Mesenchymal stem cell (in vitro differentiated cells and primary cell): ENCODE results near the gene PAK4.
"Not testable (repeated sequence)": the region's sequence is repeated elsewhere in the genome, so short reads cannot be mapped to it uniquely, and the experiment has no call there.

Experiments
- DNase-seq: peaks from one replicate; pipeline ENCODE4 v3.0.0-alpha.2; 2013
- H2AFZ ChIP-seq: one replicate; pipeline ENCODE4 v1.6.1; 2013; ENCODE audit warnings: low read depth, mild to moderate bottlenecking, control low read depth, inconsistent platforms, low read length, moderate library complexity
- H2AK5ac ChIP-seq: 2 replicates; pipeline ENCODE4 v1.6.1; 2013; ENCODE audit warnings: low read length, moderate library complexity, mild to moderate bottlenecking, inconsistent platforms; ENCODE audit not compliant: severe bottlenecking
- H2BK120ac ChIP-seq: one replicate; pipeline ENCODE4 v1.6.1; 2013; ENCODE audit warnings: low read depth, mild to moderate bottlenecking, inconsistent platforms, low read length, moderate library complexity
- H2BK12ac ChIP-seq, 2 experiments: one replicate each; pipeline ENCODE4 v1.6.1; 2013; ENCODE audit warnings: inconsistent platforms in 2 of 2, low read length in 2 of 2, mild to moderate bottlenecking in 2 of 2, moderate library complexity in 2 of 2, control low read depth in 1 of 2
- H2BK15ac ChIP-seq: one replicate; pipeline ENCODE4 v1.6.1; 2013; ENCODE audit warnings: mild to moderate bottlenecking, low read depth, inconsistent platforms; ENCODE audit not compliant: poor library complexity, severe bottlenecking
- H2BK5ac ChIP-seq: 2 replicates; pipeline ENCODE4 v1.6.1; 2013; ENCODE audit warnings: low read depth, mild to moderate bottlenecking, low read length, control low read depth, inconsistent platforms; ENCODE audit not compliant: poor library complexity, severe bottlenecking
- H3K14ac ChIP-seq, 2 experiments: one replicate each; pipeline ENCODE4 v1.6.1; 2013; ENCODE audit warnings: inconsistent platforms in 2 of 2, low read length in 2 of 2, control low read depth in 1 of 2, mild to moderate bottlenecking in 1 of 2, moderate library complexity in 1 of 2
- H3K18ac ChIP-seq, 2 experiments: one replicate each; pipeline ENCODE4 v1.6.1; 2013; ENCODE audit warnings: inconsistent platforms in 2 of 2, low read length in 2 of 2, control low read depth in 1 of 2, low read depth in 1 of 2, mild to moderate bottlenecking in 1 of 2
- H3K23ac ChIP-seq, 2 experiments: one replicate each; pipeline ENCODE4 v1.6.1; 2013; ENCODE audit warnings: inconsistent platforms in 2 of 2, low read length in 2 of 2, mild to moderate bottlenecking in 2 of 2, moderate library complexity in 2 of 2, control low read depth in 1 of 2
- H3K27ac ChIP-seq: 2 replicates; pipeline ENCODE4 v1.5.1; 2013; ENCODE audit warnings: mild to moderate bottlenecking, moderate library complexity, low read length, control low read depth, inconsistent platforms; ENCODE audit not compliant: poor library complexity, severe bottlenecking
- H3K27me3 ChIP-seq, 2 experiments: 2 replicates each; pipeline versions ENCODE4 v1.6.1 to v1.7.0; 2013; ENCODE audit warnings: low read length in 2 of 2, mild to moderate bottlenecking in 2 of 2, moderate library complexity in 2 of 2, control low read depth in 1 of 2, inconsistent platforms in 1 of 2; ENCODE audit not compliant: control insufficient read depth in 1 of 2, insufficient read depth in 1 of 2
- H3K36me3 ChIP-seq, 2 experiments: 2 replicates each; pipeline versions ENCODE4 v1.6.1 to v1.7.0; 2013; ENCODE audit warnings: low read length in 2 of 2, control low read depth in 1 of 2, inconsistent platforms in 1 of 2, low read depth in 1 of 2, mild to moderate bottlenecking in 1 of 2; ENCODE audit not compliant: insufficient read depth in 2 of 2, control insufficient read depth in 1 of 2
- H3K4ac ChIP-seq, 2 experiments: one replicate each; pipeline ENCODE4 v1.6.1; 2013; ENCODE audit warnings: inconsistent platforms in 2 of 2, low read length in 2 of 2, mild to moderate bottlenecking in 2 of 2, moderate library complexity in 2 of 2, control low read depth in 1 of 2, low read depth in 1 of 2
- H3K4me1 ChIP-seq: 2 replicates; pipeline ENCODE4 v1.6.1; 2013; ENCODE audit warnings: low read depth, low read length, control low read depth; ENCODE audit not compliant: control insufficient read depth, insufficient read depth
- H3K4me2 ChIP-seq: 2 replicates; pipeline ENCODE4 v1.6.1; 2013; ENCODE audit warnings: low read length, mild to moderate bottlenecking, inconsistent platforms; ENCODE audit not compliant: poor library complexity, severe bottlenecking
- H3K4me3 ChIP-seq, 2 experiments: 2 replicates each; pipeline versions ENCODE4 v1.5.1 to v1.7.0; 2013; ENCODE audit warnings: low read length in 2 of 2, mild to moderate bottlenecking in 2 of 2, control low read depth in 1 of 2, low read depth in 1 of 2; ENCODE audit not compliant: insufficient read depth in 1 of 2
- H3K79me1 ChIP-seq: replicated peaks from 2 replicates; pipeline ENCODE4 v1.6.1; 2013; ENCODE audit warnings: mild to moderate bottlenecking, control low read depth, low read length, inconsistent platforms; ENCODE audit not compliant: poor library complexity, severe bottlenecking
- H3K9ac ChIP-seq: 2 replicates; pipeline ENCODE4 v1.7.0; 2013; ENCODE audit warnings: mild to moderate bottlenecking, low read length, moderate library complexity
- H3K9me3 ChIP-seq: 2 replicates; pipeline ENCODE4 v1.7.0; 2013; ENCODE audit warnings: mild to moderate bottlenecking, low read length; ENCODE audit not compliant: control insufficient read depth
- H4K8ac ChIP-seq: one replicate; pipeline ENCODE4 v1.6.1; 2013; ENCODE audit warnings: inconsistent platforms, mild to moderate bottlenecking, low read length, moderate library complexity
- H4K91ac ChIP-seq: one replicate; pipeline ENCODE4 v1.6.1; 2013; ENCODE audit warnings: mild to moderate bottlenecking, low read length, inconsistent platforms
- WGBS: methylation state at CpG from one replicate; pipeline ENCODE4 v1.1.7; 2013; ENCODE audit warnings: mixed read lengths; 5-methylcytosine and 5-hydroxymethylcytosine counted together

Gene PAK4

GRCh38 chr19:39140594-39140993, 15.0 kb downstream of the PAK4 start:
- Histone ChIP-seq H3K27ac (peak overlapping the region; percentile 13), H3K4me2 (no peak overlapping the region), H2BK5ac (no peak overlapping the region), H3K4ac (no peak overlapping the region), H3K79me1 (peaks cover 26% of the 10 kb centered on the region), H4K91ac (no peak overlapping the region), H2BK12ac (no peak overlapping the region), H3K14ac (no peak overlapping the region), H4K8ac (no peak overlapping the region), H3K27me3 (no peaks in the 10 kb centered on the region), H2AFZ (no peak overlapping the region), H2BK15ac (no peak overlapping the region), H3K18ac (no peak overlapping the region), H3K4me3 (no peak overlapping the region), H3K23ac (no peak overlapping the region), H2BK120ac (no peak overlapping the region), H3K36me3 (peaks cover 0 to 3% of the 10 kb centered on the region in 2 experiments), H3K4me1 (peaks cover 54% of the 10 kb centered on the region), H3K9ac (no peak overlapping the region), H2AK5ac (peak overlapping the region; percentile 15), H3K9me3 (no peaks in the 10 kb centered on the region)
- WGBS = 85% methylated on average over 4 of the region's 5 CpGs
- DNase-seq = no peak

- H3K23ac ChIP-seq = no peak overlapping the region
- H4K8ac ChIP-seq = no peak overlapping the region
- no peaks in the 10 kb centered on the region for H3K9me3 ChIP-seq
- no peak overlapping the region for H4K91ac ChIP-seq
- H2BK5ac ChIP-seq = no peak overlapping the region
- H3K9ac ChIP-seq = no peak overlapping the region
- H2BK15ac ChIP-seq = no peak overlapping the region
- no peak overlapping the region for H2BK120ac ChIP-seq
- H3K4me3 ChIP-seq = no peak overlapping the region
- H2BK12ac ChIP-seq = no peak overlapping the region
- no peaks in the 10 kb centered on the region for H3K27me3 ChIP-seq
- H3K18ac ChIP-seq = no peak overlapping the region
- peaks cover 27% of the 10 kb centered on the region for H3K79me1 ChIP-seq
- no peak overlapping the region for H2AFZ ChIP-seq
- no peak for DNase-seq
- H3K27ac ChIP-seq = no peak overlapping the region
- H3K4me2 ChIP-seq = no peak overlapping the region
- H3K4me1 ChIP-seq = peaks cover 51% of the 10 kb centered on the region
- peaks cover 0 to 5% of the 10 kb centered on the region in 2 experiments for H3K36me3 ChIP-seq
- 97% methylated on average over 10 of the region's 11 CpGs for WGBS
- no peak overlapping the region for H3K14ac ChIP-seq
- H3K4ac ChIP-seq = no peak overlapping the region
- no peak overlapping the region for H2AK5ac ChIP-seq
These were observed 16.3 kb downstream of the PAK4 start for GRCh38 chr19:39141929-39142328.

GRCh38 chr19:39142630-39143029, 17.0 kb downstream of the PAK4 start:
- Histone ChIP-seq H4K91ac (no peak overlapping the region), H2BK120ac (no peak overlapping the region), H2BK15ac (no peak overlapping the region), H3K14ac (peak overlapping the region in 1 of 2 experiments; percentile 35), H3K4me1 (peaks cover 51% of the 10 kb centered on the region), H3K79me1 (peaks cover 31% of the 10 kb centered on the region), H2AK5ac (peak overlapping the region; percentile 13), H3K4me3 (no peak overlapping the region), H3K9me3 (no peaks in the 10 kb centered on the region), H3K4ac (no peak overlapping the region), H3K4me2 (no peak overlapping the region), H2AFZ (no peak overlapping the region), H3K9ac (no peak overlapping the region), H3K23ac (no peak overlapping the region), H2BK12ac (no peak overlapping the region), H3K27ac (no peak overlapping the region), H3K18ac (no peak overlapping the region), H2BK5ac (no peak overlapping the region), H3K27me3 (no peaks in the 10 kb centered on the region), H4K8ac (peak overlapping the region; percentile 27), H3K36me3 (peaks cover 0 to 5% of the 10 kb centered on the region in 2 experiments)
- no peak for DNase-seq
- 87% methylated on average over 5 of the region's 5 CpGs for WGBS

DNA sequence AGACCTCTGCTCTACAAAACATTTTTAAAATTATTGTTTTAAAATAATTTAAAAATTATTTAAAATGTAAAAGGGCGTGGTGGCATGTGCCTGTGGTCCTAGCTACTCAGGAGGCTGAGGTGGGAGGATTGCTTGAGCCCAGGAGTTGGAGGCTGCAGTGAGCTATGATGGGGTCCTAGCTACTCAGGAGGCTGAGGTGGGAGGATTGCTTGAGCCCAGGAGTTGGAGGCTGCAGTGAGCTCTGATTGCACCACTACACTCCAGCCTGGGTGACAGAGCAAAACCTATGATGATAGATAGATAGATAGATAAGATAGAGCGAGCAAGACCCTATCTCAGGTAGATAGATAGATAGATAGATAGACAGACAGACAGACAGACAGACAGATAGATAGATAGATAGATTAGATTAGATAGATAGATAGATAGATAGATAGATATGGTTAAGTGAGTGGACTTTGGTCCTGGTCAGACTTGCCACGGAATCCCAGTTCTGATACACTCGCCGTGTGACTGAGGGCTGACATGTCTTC, 18.2 kb downstream of the PAK4 start:
- not testable (repeated sequence) for H3K36me3 ChIP-seq, H2BK5ac ChIP-seq, H2BK12ac ChIP-seq, H4K91ac ChIP-seq, H3K4ac ChIP-seq, DNase-seq, H2AK5ac ChIP-seq, H2BK120ac ChIP-seq, H3K4me3 ChIP-seq, H4K8ac ChIP-seq, H3K4me2 ChIP-seq, H3K27ac ChIP-seq, H3K9ac ChIP-seq, H2BK15ac ChIP-seq, H2AFZ ChIP-seq, H3K9me3 ChIP-seq, H3K27me3 ChIP-seq
- Histone ChIP-seq H3K23ac (peak overlapping the region in 1 of 2 experiments; percentile 79), H3K14ac (peak overlapping the region in 1 of 2 experiments; percentile 87), H3K18ac (peak overlapping the region in 1 of 2 experiments; percentile 55), H3K4me1 (peaks cover 43% of the 10 kb centered on the region), H3K79me1 (peaks cover 32% of the 10 kb centered on the region)
- 89% methylated on average over 5 of the region's 5 CpGs for WGBS
